ENCODE data around the gene PDZK1.
"Not testable (repeated sequence)": the region's sequence is repeated elsewhere in the genome, so short reads cannot be mapped to it uniquely, and the experiment has no call there.

DNA sequence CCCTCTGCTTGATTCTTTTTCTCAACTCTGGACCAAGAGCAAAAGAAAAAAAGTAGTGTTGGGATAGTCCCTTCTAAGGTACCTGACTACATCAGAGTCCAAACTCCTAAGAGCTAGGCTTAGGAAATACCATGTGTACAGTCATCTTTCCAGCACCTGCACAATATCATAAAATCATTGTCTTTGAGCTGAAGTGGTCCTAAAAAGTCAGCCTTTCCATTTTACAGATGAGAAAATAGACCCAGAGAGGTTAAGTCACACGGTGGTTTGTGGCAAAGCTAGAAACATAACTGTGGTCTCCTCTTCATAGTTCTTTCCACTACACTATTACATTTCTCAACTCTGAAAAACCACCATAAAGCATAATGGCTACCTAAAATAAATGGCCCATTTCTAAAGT lies 63.2 kb downstream of the PDZK1 start:
- TF ChIP-seq, protein P1, sequence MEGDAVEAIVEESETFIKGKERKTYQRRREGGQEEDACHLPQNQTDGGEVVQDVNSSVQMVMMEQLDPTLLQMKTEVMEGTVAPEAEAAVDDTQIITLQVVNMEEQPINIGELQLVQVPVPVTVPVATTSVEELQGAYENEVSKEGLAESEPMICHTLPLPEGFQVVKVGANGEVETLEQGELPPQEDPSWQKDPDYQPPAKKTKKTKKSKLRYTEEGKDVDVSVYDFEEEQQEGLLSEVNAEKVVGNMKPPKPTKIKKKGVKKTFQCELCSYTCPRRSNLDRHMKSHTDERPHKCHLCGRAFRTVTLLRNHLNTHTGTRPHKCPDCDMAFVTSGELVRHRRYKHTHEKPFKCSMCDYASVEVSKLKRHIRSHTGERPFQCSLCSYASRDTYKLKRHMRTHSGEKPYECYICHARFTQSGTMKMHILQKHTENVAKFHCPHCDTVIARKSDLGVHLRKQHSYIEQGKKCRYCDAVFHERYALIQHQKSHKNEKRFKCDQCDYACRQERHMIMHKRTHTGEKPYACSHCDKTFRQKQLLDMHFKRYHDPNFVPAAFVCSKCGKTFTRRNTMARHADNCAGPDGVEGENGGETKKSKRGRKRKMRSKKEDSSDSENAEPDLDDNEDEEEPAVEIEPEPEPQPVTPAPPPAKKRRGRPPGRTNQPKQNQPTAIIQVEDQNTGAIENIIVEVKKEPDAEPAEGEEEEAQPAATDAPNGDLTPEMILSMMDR (IDR thresholded peaks at IDR 0.05 in 8 of 11, conservative IDR thresholded peaks at IDR 0.05 in 3 of 11), result not testable (repeated sequence)
- not testable (repeated sequence) for TF ChIP-seq POLR2AphosphoS5 (IDR thresholded peaks at IDR 0.05)
